ENCODE data around the gene HOXA5. TPM values are rescaled to one million over a fixed set of nuclear protein-coding genes. Genes with fewer than 3 reads are reported as not detected.

HOXA5 gene
- total RNA-seq, 1 experiment from 2014 or later: not detected

- Histone ChIP-seq H3K4me1 (ENCODE audit: insufficient read depth, low read length) (no peaks in the 10 kb centered on the region), H2AFZ (ENCODE audit: low read length) (no peak overlapping the region), H2BK20ac (ENCODE audit: low read depth, low read length, poor library complexity, severe bottlenecking) (no peak overlapping the region), H3K56ac (ENCODE audit: insufficient read length, low read depth, low read length) (no peak overlapping the region), H3K14ac (ENCODE audit: insufficient read depth, low read length) (no peak overlapping the region), H3K79me1 (ENCODE audit: insufficient read depth, low read depth, low read length, poor library complexity, severe bottlenecking) (no peaks in the 10 kb centered on the region), H4K20me1 (ENCODE audit: control insufficient read depth, insufficient read depth, insufficient read length) (no peaks in the 10 kb centered on the region), H2BK15ac (ENCODE audit: low read depth, low read length) (no peak overlapping the region), H3K23ac (ENCODE audit: insufficient read length, low read depth, low read length) (no peak overlapping the region), H2AK5ac (ENCODE audit: insufficient read length, low read length) (no peak overlapping the region), H2BK120ac (ENCODE audit: low read depth, low read length, poor library complexity, severe bottlenecking) (no peak overlapping the region), H4K5ac (ENCODE audit: insufficient read length, low read depth, low read length) (no peak overlapping the region), H3K9me3 (ENCODE audit: control insufficient read depth, low read depth, low read length) (no peaks in the 10 kb centered on the region), H4K8ac (replicated peaks; ENCODE audit: insufficient read length, low read depth, low read length) (no peak overlapping the region), H3K79me2 (ENCODE audit: insufficient read depth, low read length) (no peaks in the 10 kb centered on the region), H2BK5ac (ENCODE audit: insufficient read length, low read length) (no peak overlapping the region), H3K9ac (ENCODE audit: extremely low read depth, insufficient read length, low read length) (no peak overlapping the region), H3K4ac (ENCODE audit: low read depth, low read length) (no peak overlapping the region), H4K91ac (ENCODE audit: insufficient read length, low read depth, low read length) (no peak overlapping the region), H3K27ac (ENCODE audit: insufficient read length, low read depth, low read length) (no peak overlapping the region), H2BK12ac (ENCODE audit: insufficient read length, low read depth, low read length) (no peak overlapping the region), H3K27me3 (ENCODE audit: insufficient read depth, low read length) (peaks cover 97% of the 10 kb centered on the region), H3T11ph (ENCODE audit: low read length) (no peak overlapping the region), H3K4me2 (ENCODE audit: insufficient read depth, insufficient read length, low read length) (no peak overlapping the region), H3K23me2 (ENCODE audit: insufficient read length, low read depth, low read length, poor library complexity, severe bottlenecking) (no peaks in the 10 kb centered on the region), H3K18ac (ENCODE audit: insufficient read length, low read depth, low read length) (no peak overlapping the region)
- H3K9me3 Mint-ChIP-seq: peaks cover 10 to 12% of the 10 kb centered on the region in 2 experiments
- peak; percentile 35 for DNase-seq
- H3K36me3 Mint-ChIP-seq (ENCODE audit: insufficient read depth in 1 of 3, low read depth in 3 of 3): no peaks in the 10 kb centered on the region; a peak in 1 of 7 replicates
- no peak overlapping the region for H3K27ac Mint-ChIP-seq
- H3K4me3 Mint-ChIP-seq: no peak overlapping the region
- peaks cover 0 to 9% of the 10 kb centered on the region in 2 experiments; a peak in 3 of 4 replicates for H3K4me1 Mint-ChIP-seq
- TF ChIP-seq, protein P1, sequence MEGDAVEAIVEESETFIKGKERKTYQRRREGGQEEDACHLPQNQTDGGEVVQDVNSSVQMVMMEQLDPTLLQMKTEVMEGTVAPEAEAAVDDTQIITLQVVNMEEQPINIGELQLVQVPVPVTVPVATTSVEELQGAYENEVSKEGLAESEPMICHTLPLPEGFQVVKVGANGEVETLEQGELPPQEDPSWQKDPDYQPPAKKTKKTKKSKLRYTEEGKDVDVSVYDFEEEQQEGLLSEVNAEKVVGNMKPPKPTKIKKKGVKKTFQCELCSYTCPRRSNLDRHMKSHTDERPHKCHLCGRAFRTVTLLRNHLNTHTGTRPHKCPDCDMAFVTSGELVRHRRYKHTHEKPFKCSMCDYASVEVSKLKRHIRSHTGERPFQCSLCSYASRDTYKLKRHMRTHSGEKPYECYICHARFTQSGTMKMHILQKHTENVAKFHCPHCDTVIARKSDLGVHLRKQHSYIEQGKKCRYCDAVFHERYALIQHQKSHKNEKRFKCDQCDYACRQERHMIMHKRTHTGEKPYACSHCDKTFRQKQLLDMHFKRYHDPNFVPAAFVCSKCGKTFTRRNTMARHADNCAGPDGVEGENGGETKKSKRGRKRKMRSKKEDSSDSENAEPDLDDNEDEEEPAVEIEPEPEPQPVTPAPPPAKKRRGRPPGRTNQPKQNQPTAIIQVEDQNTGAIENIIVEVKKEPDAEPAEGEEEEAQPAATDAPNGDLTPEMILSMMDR (conservative IDR thresholded peaks at IDR 0.05): no peak
- WGBS (ENCODE audit: extremely low coverage, insufficient read length, low lambda C conversion rate): no CpG with 5 or more reads among the region's 30 CpGs
- H3K27me3 Mint-ChIP-seq (ENCODE audit: low read depth): peaks cover 98% of the 10 kb centered on the region
Measured at GRCh38 chr7:27161721-27162560, 18.5 kb upstream of the HOXA5 start.

All from H9 (cell line).